IMR-90 (cell line): ENCODE measurements around the gene TMTC1. TPM values are rescaled to one million over a fixed set of nuclear protein-coding genes. Genes with fewer than 3 reads are reported as not detected.
"Not testable (repeated sequence)": the region's sequence is repeated elsewhere in the genome, so short reads cannot be mapped to it uniquely, and the experiment has no call there.

Experiments
- ATAC-seq: fragments of 200-7000 bp; cut with Tn5 transposase; 2 replicates; pipeline ENCODE4 v1.9.1; 2020; ENCODE audit warnings: low read depth, mild to moderate bottlenecking, moderate library complexity
- BruUV-seq: library from RNA; stranded (reverse); fragments of 400-500 nt; replicated peaks from 2 replicates; lab custom pipeline; 2021; lab: Mats Ljungman, UMichigan
- CTCF ChIA-PET: fragments of 300-600 bp; formaldehyde crosslinking; extraction: SDS; loops from one replicate; lab custom pipeline; 2021; ENCODE audit warnings: antibody characterized with exemption; lab: Yijun Ruan, JAX
- POLR2A ChIA-PET: fragments of 300-600 bp; sonication (Branson Sonifier 250); formaldehyde crosslinking; loops from one replicate; lab custom pipeline; 2022; ENCODE audit warnings: antibody characterized with exemption; ENCODE audit not compliant: unreplicated experiment; lab: Charles Lee
- DNase-seq: peaks from one replicate; pipeline ENCODE4 v3.0.0; 2013
- H2AFZ ChIP-seq: replicated peaks from 2 replicates; pipeline ENCODE3; 2013; ENCODE audit warnings: low read length, mild to moderate bottlenecking; ENCODE audit not compliant: poor library complexity
- H2AK5ac ChIP-seq: 2 replicates; pipeline ENCODE4 v1.6.1; 2013; ENCODE audit warnings: low read depth, low read length, inconsistent platforms
- H2AK9ac ChIP-seq: replicated peaks from 2 replicates; pipeline ENCODE3; 2013; ENCODE audit warnings: mild to moderate bottlenecking, low read depth, low read length, moderate library complexity; ENCODE audit not compliant: poor library complexity
- H2BK120ac ChIP-seq: 2 replicates; pipeline ENCODE4 v1.6.1; 2013; ENCODE audit warnings: low read depth, low read length, inconsistent platforms
- H2BK15ac ChIP-seq: 3 replicates; pipeline ENCODE4 v1.6.1; 2013; ENCODE audit warnings: low read depth, low read length, inconsistent platforms
- H2BK20ac ChIP-seq: 2 replicates; pipeline ENCODE4 v1.6.1; 2013; ENCODE audit warnings: low read depth, mild to moderate bottlenecking, inconsistent platforms, low read length, moderate library complexity
- H2BK5ac ChIP-seq: 2 replicates; pipeline ENCODE4 v1.6.1; 2013; ENCODE audit warnings: mild to moderate bottlenecking, low read depth, low read length, inconsistent platforms; ENCODE audit not compliant: poor library complexity, severe bottlenecking
- H3K14ac ChIP-seq: replicated peaks from 2 replicates; pipeline ENCODE4 v1.6.1; 2013; ENCODE audit warnings: low read depth, low read length, inconsistent platforms
- H3K18ac ChIP-seq: 2 replicates; pipeline ENCODE4 v1.6.1; 2013; ENCODE audit warnings: low read depth, low read length, control low read depth
- H3K23ac ChIP-seq: 2 replicates; pipeline ENCODE4 v1.6.1; 2013; ENCODE audit warnings: low read depth, low read length, inconsistent platforms
- H3K27ac ChIP-seq: 2 replicates; pipeline ENCODE4 v1.5.1; 2013; ENCODE audit warnings: mild to moderate bottlenecking, control low read depth, low read length; ENCODE audit not compliant: insufficient read depth
- H3K27me3 ChIP-seq: 2 replicates; pipeline ENCODE4 v1.6.1; 2013; ENCODE audit warnings: low read length; ENCODE audit not compliant: control insufficient read depth, insufficient read depth
- H3K36me3 ChIP-seq: 2 replicates; pipeline ENCODE4 v1.6.1; 2013; ENCODE audit warnings: low read length, mixed read lengths; ENCODE audit not compliant: control insufficient read depth, insufficient read depth
- H3K4ac ChIP-seq: 2 replicates; pipeline ENCODE4 v1.6.1; 2013; ENCODE audit warnings: low read depth, low read length, inconsistent platforms
- H3K4me1 ChIP-seq: 2 replicates; pipeline ENCODE4 v1.6.1; 2013; ENCODE audit warnings: low read length, mixed read lengths; ENCODE audit not compliant: control insufficient read depth, insufficient read depth
- H3K4me2 ChIP-seq: 2 replicates; pipeline ENCODE4 v1.6.1; 2013; ENCODE audit warnings: low read depth, mild to moderate bottlenecking, control low read depth, low read length, moderate library complexity
- H3K4me3 ChIP-seq: 2 replicates; pipeline ENCODE4 v1.5.1; 2013; ENCODE audit warnings: low read depth, mild to moderate bottlenecking, control low read depth, low read length, moderate library complexity; ENCODE audit not compliant: insufficient read depth
- H3K56ac ChIP-seq: 2 replicates; pipeline ENCODE4 v1.6.1; 2013; ENCODE audit warnings: low read length, inconsistent platforms; ENCODE audit not compliant: insufficient read depth; ENCODE audit errors: extremely low read depth
- H3K79me1 ChIP-seq, 2 experiments: 2 replicates each; pipeline ENCODE4 v1.6.1; 2013; ENCODE audit warnings: low read length in 2 of 2, inconsistent platforms in 1 of 2, low read depth in 1 of 2
- H3K9ac ChIP-seq: 2 replicates; pipeline ENCODE4 v1.6.1; 2013; ENCODE audit warnings: low read depth, low read length, control low read depth
- H3K9me1 ChIP-seq: 2 replicates; pipeline ENCODE4 v1.6.1; 2013; ENCODE audit warnings: low read length, inconsistent platforms; ENCODE audit not compliant: insufficient read depth
- H3K9me3 ChIP-seq: 2 replicates; pipeline ENCODE4 v1.6.1; 2013; ENCODE audit warnings: low read length; ENCODE audit not compliant: control insufficient read depth, insufficient read depth
- H4K20me1 ChIP-seq: 2 replicates; pipeline ENCODE4 v1.6.1; 2013; ENCODE audit warnings: low read length, inconsistent platforms; ENCODE audit not compliant: insufficient read depth
- H4K5ac ChIP-seq: 2 replicates; pipeline ENCODE4 v1.6.1; 2013; ENCODE audit warnings: mild to moderate bottlenecking, low read depth, low read length, control low read depth
- H4K8ac ChIP-seq, 2 experiments: 2 replicates each; pipeline ENCODE4 v1.6.1; 2013; ENCODE audit warnings: low read depth in 2 of 2, low read length in 2 of 2, control low read depth in 1 of 2, inconsistent platforms in 1 of 2
- H4K91ac ChIP-seq: 2 replicates; pipeline ENCODE4 v1.6.1; 2013; ENCODE audit warnings: low read depth, low read length, inconsistent platforms; ENCODE audit not compliant: insufficient read depth
- MAFK ChIP-seq: IDR thresholded peaks from 2 replicates; pipeline ENCODE4 v1.6.1; 2012; ENCODE audit warnings: low read depth, low read length, improper control_type of control experiment
- RAD21 ChIP-seq: IDR thresholded peaks from 2 replicates; pipeline ENCODE4 v1.6.1; 2012; ENCODE audit warnings: low read length, improper control_type of control experiment
- WGBS, 2 experiments: methylation state at CpG; one replicate each; pipeline versions ENCODE4 v1.1.5 to v1.1.7; 2013; ENCODE audit warnings: missing lambda C conversion rate in 2 of 2; ENCODE audit not compliant: insufficient read length in 1 of 2; ENCODE audit errors: extremely low coverage in 2 of 2; 5-methylcytosine and 5-hydroxymethylcytosine counted together
- dilution Hi-C: fragments of 300-500 bp; cut with HindIII; formaldehyde crosslinking; loops from one replicate; pipeline ENCODE4 v1.14.3; 2018; ENCODE audit warnings: low sequenced_read_pairs; ENCODE audit not compliant: unreplicated experiment
- in situ Hi-C: fragments of 300-500 bp; cut with MboI; formaldehyde crosslinking; loops from 3 replicates; pipeline ENCODE4 v1.14.3; 2019; ENCODE audit warnings: low sequenced_read_pairs, inconsistent platforms, mixed read lengths
- intact Hi-C: fragments of 100-400 bp; cut with micrococcal nuclease; formaldehyde crosslinking; loops from 2 replicates; pipeline ENCODE4 v1.10.0; 2022
- polyA plus RNA-seq, 3 experiments: library from polyadenylated mRNA; depleted of rRNA; stranded (reverse); fragments of >200 nt; gene quantifications; 2 replicates each; pipeline ENCODE4 v1.2.3, GENCODE V29; 2012; ENCODE audit warnings: low replicate concordance in 1 of 3
- total RNA-seq: library from RNA; depleted of rRNA; stranded (reverse); fragments of >200 nt; gene quantifications from 2 replicates; pipeline ENCODE4 v1.2.3, GENCODE V29; 2012

The TMTC1 gene
- total and polyA plus RNA-seq, 2 of the 4 experiments (the other 2 are of a cell fraction): 12.5 to 36.4 TPM

- no peak overlapping the region for H4K91ac ChIP-seq
- H3K18ac ChIP-seq: no peak overlapping the region
- ChIA-PET CTCF (interaction anchor here (0.6 kb wide), 1 partner anchor 41 kb away, joined by 6 read pairs; no protein-coding TSS in a partner anchor), POLR2A (no interaction called here)
- no peak overlapping the region for H3K9ac ChIP-seq
- no peak overlapping the region for H2AK9ac ChIP-seq
- no peaks in the 10 kb centered on the region for H4K20me1 ChIP-seq
- no peak overlapping the region for H3K56ac ChIP-seq
- intact Hi-C loops (no loop called here), dilution Hi-C loops (no loop called here), in situ Hi-C loops (no loop called here)
- H2BK20ac ChIP-seq: no peak overlapping the region
- H3K79me1 ChIP-seq: 0 out of 4 replicates have a peak, but pooled peaks cover 0 to 3% of the 10 kb centered on the region in 2 experiments
- H2AFZ ChIP-seq: no peak overlapping the region
- H3K27me3 ChIP-seq: no peaks in the 10 kb centered on the region
- H3K4me1 ChIP-seq: no peaks in the 10 kb centered on the region
- no peak overlapping the region for H2BK5ac ChIP-seq
- DNase-seq (no peak), ATAC-seq (no peak)
- no TSS peak for BruUV-seq
- TF ChIP-seq RAD21: no peak
- peak; percentile 96 for TF ChIP-seq MAFK
- H2AK5ac ChIP-seq: no peak overlapping the region
- no peak overlapping the region for H3K4ac ChIP-seq
- H3K9me3 ChIP-seq: no peaks in the 10 kb centered on the region
- peaks cover 3% of the 10 kb centered on the region; the same call in 1 of the 2 replicates for H3K36me3 ChIP-seq
- no peak overlapping the region for H3K23ac ChIP-seq
- no peak overlapping the region for H3K4me2 ChIP-seq
- no peak overlapping the region for H2BK120ac ChIP-seq
- no peak overlapping the region for H4K8ac ChIP-seq
- no peak overlapping the region for H2BK15ac ChIP-seq
- H4K5ac ChIP-seq: no peak overlapping the region
- no peak overlapping the region for H3K27ac ChIP-seq
- no peak overlapping the region for H3K4me3 ChIP-seq
- H3K9me1 ChIP-seq: no peaks in the 10 kb centered on the region; the same call in 1 of the 2 replicates
- H3K14ac ChIP-seq: no peak overlapping the region
These were observed 227.4 kb downstream of the TMTC1 start for GRCh38 chr12:29556363-29556762.

DNA sequence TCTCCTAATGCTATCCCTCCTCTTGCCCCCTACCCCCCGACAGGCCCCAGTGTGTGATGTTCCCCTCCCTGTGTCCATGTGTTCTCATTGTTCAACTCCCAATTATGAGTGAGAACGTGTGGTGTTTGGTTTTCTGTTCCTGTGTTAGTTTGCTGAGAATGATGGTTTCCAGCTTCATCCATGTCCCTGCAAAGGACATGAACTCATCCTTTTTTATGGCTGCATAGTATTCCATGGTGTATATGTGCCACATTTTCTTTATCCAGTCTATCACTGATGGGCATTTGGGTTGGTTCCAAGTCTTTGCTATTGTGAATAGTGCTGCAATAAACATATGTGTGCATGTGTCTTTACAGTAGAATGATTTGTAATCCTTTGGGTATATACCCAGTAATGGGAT is 228.3 kb downstream of the TMTC1 start:
- H3K27ac ChIP-seq, H2BK15ac ChIP-seq, H3K56ac ChIP-seq, H4K5ac ChIP-seq, H3K27me3 ChIP-seq, CTCF ChIA-PET, H3K4me3 ChIP-seq, ATAC-seq, BruUV-seq, H2AFZ ChIP-seq, H3K4ac ChIP-seq, H3K23ac ChIP-seq, H3K36me3 ChIP-seq, in situ Hi-C loops, H3K79me1 ChIP-seq, H4K91ac ChIP-seq, H3K18ac ChIP-seq, H4K8ac ChIP-seq, H3K9me3 ChIP-seq, H2BK120ac ChIP-seq, H2AK5ac ChIP-seq, H2BK5ac ChIP-seq, dilution Hi-C loops, H3K14ac ChIP-seq, H3K4me1 ChIP-seq, H4K20me1 ChIP-seq, H3K9me1 ChIP-seq, DNase-seq, H3K9ac ChIP-seq, intact Hi-C loops, H2BK20ac ChIP-seq, H3K4me2 ChIP-seq, H2AK9ac ChIP-seq: not testable (repeated sequence)
- WGBS, 2 experiments: no CpG with 5 or more reads among the region's 2 CpGs
- POLR2A ChIA-PET: interaction anchor here (0.6 kb wide), 1 partner anchor 169 kb away, joined by 3 read pairs; no protein-coding TSS in a partner anchor
